A673 (cell line): ENCODE results near the gene COLQ.
"Not testable (repeated sequence)": the region's sequence is repeated elsewhere in the genome, so short reads cannot be mapped to it uniquely, and the experiment has no call there.

Source experiments
- CTCF ChIP-seq: fragments of 300-800, 200-600 bp; sonication (generic); conservative IDR thresholded peaks from 2 replicates; pipeline ENCODE4 v1.5.1; 2017; ENCODE audit warnings: low read depth, mild to moderate bottlenecking, antibody characterized with exemption, low read length, moderate library complexity, mixed read lengths
- EZH2 ChIP-seq: fragments of 200-600 bp; sonication (generic); IDR thresholded peaks from 2 replicates; pipeline ENCODE4 v1.6.1; 2017; ENCODE audit warnings: borderline replicate concordance, low read depth, mild to moderate bottlenecking, mixed read lengths, antibody characterized with exemption, low read length; ENCODE audit not compliant: poor library complexity, severe bottlenecking

- TF ChIP-seq CTCF, EZH2: not testable (repeated sequence)
These were observed 11.1 kb upstream of the COLQ start for GRCh38 chr3:15532614-15533013.
